NK-92 (cell line): Measurements from ENCODE around the gene RAB5B.

Experiments used
- DNase-seq: peaks from one replicate; lab custom pipeline; 2025; ENCODE audit not compliant: unreplicated experiment; lab: John Stamatoyannopoulos, UW

RAB5B gene, protein sequence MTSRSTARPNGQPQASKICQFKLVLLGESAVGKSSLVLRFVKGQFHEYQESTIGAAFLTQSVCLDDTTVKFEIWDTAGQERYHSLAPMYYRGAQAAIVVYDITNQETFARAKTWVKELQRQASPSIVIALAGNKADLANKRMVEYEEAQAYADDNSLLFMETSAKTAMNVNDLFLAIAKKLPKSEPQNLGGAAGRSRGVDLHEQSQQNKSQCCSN

DNA sequence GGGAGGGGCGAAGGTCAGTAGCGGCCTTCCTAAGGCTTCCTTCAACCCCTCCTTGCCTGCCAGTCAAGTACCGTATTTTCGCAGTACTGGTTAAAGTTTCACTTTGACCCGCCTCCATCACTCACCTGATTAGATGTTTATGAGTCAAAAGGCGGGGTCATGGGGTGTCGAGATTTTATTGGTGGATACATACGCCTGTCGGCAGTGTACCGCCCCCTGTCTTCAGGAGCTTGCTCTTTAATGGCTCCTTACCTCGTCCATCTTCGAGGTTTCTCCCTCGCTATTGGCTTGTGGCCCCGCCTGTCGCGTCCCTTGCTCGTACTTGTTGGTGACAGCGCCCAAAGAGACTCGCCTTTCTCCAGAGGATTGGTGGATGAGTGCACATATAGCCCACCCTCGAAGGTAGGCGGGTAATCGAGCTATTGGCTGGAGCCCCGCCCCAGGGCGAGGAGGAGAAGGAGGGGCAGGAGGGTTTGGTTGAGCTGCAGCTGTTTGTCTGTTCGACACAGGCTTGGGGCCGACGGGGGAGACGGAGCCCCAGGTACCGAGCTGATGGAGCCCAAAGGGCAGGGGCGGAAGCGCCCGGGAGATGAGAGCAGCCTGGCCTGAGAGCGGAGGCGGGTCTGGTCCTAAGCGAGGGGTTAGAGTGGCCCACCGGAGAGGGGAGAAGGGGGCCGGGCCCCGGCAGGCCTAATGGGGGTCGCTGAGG, at the start of gene RAB5B:
RAB5B (plus strand) TSS at position 480 of the 709 bp plus-strand sequence. CDS start 12,883 bp downstream, outside the sequence.
- DNase-seq, result peak; percentile 93

GRCh38 chr12:55925371-55925770, 48.5 kb upstream of the RAB5B start:
- no peak for DNase-seq

- no peak for DNase-seq
These were observed 47.8 kb upstream of the RAB5B start for GRCh38 chr12:55925870-55926737.

DNA sequence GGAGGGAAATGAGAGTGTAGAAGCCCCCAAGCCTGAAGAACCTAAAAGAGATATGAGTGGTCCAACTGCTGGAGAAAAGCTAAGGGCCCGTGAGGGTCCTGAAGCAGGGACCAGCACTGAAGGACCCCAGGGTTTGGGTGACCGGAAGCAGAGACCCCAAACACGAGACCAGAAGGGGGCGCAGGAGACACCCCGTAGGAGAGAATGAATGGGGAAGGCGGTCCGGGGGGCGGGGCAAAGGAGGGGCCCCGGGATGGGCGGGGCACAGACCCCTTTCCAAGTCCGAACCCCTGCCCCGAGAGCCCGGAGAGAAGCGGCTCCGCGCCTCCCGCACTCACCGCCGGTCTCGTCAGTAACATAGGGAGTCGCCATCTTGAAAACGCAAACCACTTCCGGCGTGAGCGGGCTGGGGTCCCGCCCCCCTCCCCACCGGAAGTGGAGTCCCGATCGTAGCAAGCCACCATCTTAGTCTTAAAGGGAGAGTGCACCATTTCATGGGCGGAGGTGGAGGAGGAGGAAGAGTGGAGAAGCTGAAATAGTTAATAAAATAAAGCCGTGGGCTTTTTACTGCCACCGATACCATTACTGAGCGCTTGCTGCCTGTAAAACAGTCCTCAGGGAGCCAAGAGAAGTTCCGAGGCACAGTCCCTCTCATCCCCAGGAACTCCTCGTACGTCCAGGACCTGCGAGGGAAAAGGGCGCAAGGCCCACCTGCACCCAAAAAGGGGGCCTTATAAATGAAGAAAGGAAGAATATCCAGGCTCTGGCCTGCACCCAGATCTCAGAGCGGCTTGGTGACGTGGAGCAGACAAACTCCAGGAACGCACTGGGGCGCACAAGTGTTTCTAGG, 46.9 kb upstream of the RAB5B start:
- peak; percentile 30 for DNase-seq

- no peak for DNase-seq
These were observed 46.0 kb upstream of the RAB5B start, which contains the start of gene PYM1 for GRCh38 chr12:55927588-55928502. PYM1 (minus strand) TSS chr12:55927894; CDS start chr12:55927761, 133 bp downstream.

- DNase-seq, result no peak
These were observed 44.5 kb upstream of the RAB5B start for GRCh38 chr12:55929306-55929791.

DNA sequence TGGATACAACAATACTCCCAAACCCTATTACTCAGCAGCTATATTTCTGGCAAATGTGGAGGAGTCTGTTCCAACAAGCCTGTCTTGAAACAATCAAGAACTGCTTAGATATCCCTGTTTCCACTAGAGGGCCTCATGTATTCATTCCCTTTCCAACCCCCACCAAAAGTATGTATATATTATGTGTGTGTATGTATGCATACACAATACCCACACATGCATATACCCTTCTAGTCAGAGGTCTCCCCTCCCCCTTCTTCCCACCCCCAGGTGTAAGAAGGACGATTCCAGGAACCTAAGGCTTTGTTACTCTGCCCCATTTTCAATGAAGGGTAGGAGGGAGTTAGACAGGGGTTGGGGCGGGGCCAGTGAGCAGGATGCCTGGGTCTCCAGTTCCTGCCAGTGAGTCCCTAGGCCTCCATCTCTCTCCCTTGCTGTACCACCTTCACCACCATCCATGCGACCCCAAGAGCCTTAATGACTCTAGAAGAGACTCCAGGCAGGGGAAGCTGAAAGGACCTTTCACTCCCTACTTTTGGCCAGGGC, 43.0 kb upstream of the RAB5B start, which contains the start of gene DGKA:
DGKA (plus strand) TSS at position 392 of the 546 bp plus-strand sequence. CDS start 5,342 bp downstream, outside the sequence.
- no peak for DNase-seq

DNA sequence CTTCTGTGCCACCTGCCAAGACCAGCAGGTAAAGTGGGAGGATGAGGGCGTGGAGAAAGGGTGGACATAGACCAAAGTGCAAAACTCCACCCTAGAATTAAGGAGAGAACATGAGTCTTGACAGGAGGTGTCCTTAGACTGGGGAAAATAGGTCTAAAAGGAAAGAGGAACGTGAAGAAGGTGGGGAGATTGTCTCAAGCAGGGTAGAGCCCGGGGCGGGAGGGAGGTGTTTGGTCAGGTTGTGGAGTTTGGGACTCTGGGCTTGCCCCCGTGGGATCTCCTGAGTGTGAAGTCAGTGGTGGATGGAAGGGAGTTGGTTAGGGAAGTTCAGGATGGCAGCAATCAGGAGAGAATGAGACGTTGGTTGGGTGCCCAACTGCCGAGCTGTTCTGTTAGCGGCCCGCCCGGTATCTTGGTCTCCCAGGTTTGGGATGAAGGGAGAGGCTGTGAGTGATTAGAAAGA, 42.5 kb upstream of the RAB5B start:
- DNase-seq, result no peak

DNA sequence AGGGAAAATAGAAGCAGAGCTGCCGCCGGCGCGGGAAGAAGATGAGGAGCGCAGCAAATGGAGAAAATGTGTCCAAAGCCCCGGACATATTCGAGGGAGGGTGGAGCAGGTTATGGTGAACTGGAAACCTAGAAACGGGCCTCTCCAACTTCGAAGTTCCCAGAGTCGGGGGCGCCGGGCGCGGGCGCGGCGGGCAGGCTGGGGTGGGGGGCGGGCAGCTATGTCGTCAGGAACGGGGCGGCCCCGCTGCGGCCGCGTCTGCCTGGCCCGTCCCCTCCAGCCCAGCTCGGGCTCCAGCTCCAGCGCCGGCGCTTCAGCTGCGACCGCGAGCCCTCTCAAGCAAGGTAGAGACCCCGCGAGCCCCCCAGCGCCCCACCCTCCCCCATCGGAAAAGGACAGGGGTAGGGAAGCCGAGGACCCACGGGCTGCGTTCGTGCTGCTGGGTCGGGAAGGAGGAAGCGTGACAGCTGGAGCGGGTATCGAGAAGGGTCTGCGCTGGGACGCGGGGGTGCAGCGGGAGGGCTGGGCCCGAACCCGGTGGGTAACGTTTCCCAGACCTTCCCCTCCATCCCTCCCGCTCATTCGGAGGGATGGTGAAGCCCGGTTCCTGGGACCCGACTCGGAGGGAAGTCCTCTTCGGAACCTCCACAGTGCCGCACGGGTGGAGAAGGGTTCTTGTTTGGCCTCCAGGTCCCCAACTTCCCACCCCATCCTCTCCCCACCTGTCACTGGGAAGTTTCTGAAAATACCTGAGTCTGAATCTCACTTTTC, 41.9 kb upstream of the RAB5B start:
- no peak for DNase-seq

- no peak for DNase-seq
These were observed 41.3 kb upstream of the RAB5B start for GRCh38 chr12:55932551-55932910.

- DNase-seq, result no peak
These were observed 40.6 kb upstream of the RAB5B start for GRCh38 chr12:55933169-55933798.

GRCh38 chr12:55933799-55934742, 39.8 kb upstream of the RAB5B start:
- no peak for DNase-seq

GRCh38 chr12:55934773-55935172, 39.1 kb upstream of the RAB5B start:
- no peak for DNase-seq

DNA sequence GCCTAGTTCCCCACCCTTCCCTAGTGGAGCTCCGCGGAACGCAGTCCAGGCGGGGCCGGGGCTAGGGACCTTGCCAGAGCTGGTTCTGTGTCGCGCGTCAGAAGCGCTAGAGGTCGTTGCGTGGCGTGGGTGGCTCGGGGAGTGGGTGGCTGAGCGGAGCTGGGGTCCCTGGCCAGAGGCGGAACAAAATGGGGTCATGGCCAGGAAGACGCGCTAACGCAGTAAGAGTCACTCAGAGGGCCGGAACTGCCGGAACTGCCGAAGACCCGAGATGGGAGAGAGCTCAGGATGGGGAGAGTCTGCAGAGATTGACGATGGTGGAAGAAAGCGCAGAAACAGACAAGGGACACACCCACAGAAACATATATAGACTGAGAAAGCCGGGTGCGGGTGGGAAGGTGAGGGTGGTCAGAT, 38.1 kb upstream of the RAB5B start:
- DNase-seq, result no peak

DNA sequence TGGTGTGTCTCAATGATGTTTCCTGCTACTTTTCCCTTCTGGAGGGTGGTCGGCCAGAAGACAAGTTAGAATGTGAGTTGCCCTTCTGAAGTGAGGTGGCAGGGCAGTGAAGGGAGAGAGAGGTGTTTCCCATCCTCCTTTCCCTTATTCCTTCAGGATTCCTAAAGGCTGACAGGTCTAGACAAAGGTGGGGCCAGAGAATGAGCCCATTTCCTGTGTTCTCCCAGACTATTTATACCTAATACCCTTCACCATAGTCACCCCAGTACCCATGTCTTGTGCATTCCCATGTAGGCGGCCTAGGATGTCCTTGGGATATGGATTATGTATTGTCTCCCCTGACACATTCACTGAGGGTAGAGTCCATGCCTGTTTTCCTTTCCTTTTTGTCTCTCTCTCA, 35.9 kb upstream of the RAB5B start:
- no peak for DNase-seq

DNA sequence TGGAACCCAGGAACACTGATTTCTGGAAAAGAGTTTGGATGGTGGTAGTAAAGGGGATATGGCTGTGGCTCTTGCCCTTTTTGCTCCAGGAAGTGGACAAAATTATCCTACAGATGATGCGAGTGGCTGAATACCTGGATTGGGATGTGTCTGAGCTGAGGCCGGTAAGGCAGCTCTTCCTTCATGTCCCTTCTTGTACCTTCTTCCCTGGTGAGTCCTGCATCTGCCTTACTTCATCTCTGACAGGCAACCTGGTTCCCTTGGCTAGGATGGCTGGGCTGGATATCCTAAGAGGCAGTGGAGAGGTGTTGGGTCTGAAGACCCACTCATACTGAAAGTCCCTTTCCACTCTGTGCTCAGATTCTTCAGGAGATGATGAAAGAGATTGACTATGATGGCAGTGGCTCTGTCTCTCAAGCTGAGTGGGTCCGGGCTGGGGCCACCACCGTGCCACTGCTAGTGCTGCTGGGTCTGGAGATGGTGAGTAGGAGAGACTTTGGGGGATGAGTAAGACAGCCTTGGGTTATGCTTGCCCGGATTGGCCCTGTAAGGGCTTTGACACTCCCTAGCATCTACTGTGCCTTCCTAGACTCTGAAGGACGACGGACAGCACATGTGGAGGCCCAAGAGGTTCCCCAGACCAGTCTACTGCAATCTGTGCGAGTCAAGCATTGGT, 34.9 kb upstream of the RAB5B start:
- no peak for DNase-seq
